A375 (cell line): Measurements from ENCODE around the gene GJA3. TPM values are rescaled to one million over a fixed set of nuclear protein-coding genes. Genes with fewer than 3 reads are reported as not detected.

Experiments used
- total RNA-seq: library from RNA; depleted of rRNA; stranded (reverse); fragments of >200 nt; shearing (Covaris generic); gene quantifications from 2 replicates; pipeline ENCODE4 v1.2.3, GENCODE V29; 2014; rRNA removed

GJA3 gene
- total RNA-seq = 2.2 and 2.4 TPM in 2 replicates

GRCh38 chr13:20160306-20161274 lies at the start of gene GJA3:
TSS of gene GJA3 (minus strand) at chr13:20161052. CDS start at chr13:20143288, 17,764 bp downstream.

GRCh38 chr13:20192836-20193161 lies 31.9 kb upstream of the GJA3 start, which contains the start of gene GJB2:
TSS of gene GJB2 (minus strand) at chr13:20192938. CDS start at chr13:20189581, 3,357 bp downstream.

Other genes starting within 250 kb of the GJA3 start
- gene ZMYM2, start 202.3 kb downstream of the GJA3 start, total RNA-seq = 25.1 and 34.1 TPM in 2 replicates
- 0.24 TPM in 1 of 2 replicates, not detected in the other for gene GJB2, start 31.9 kb upstream of the GJA3 start, total RNA-seq
- not detected in 2 replicates for gene GJB6, start 71.3 kb upstream of the GJA3 start, total RNA-seq